Amniotic epithelial cell (primary cell): ENCODE measurements around the gene KLHL8.
A peak's percentile ranks its signal among the peaks of the same experiment; 100 is the strongest.

ENCODE experiments used
- DNase-seq: peaks from one replicate; pipeline ENCODE4 v3.0.0-alpha.2; 2010; ENCODE audit warnings: low read depth

KLHL8 gene

DNA sequence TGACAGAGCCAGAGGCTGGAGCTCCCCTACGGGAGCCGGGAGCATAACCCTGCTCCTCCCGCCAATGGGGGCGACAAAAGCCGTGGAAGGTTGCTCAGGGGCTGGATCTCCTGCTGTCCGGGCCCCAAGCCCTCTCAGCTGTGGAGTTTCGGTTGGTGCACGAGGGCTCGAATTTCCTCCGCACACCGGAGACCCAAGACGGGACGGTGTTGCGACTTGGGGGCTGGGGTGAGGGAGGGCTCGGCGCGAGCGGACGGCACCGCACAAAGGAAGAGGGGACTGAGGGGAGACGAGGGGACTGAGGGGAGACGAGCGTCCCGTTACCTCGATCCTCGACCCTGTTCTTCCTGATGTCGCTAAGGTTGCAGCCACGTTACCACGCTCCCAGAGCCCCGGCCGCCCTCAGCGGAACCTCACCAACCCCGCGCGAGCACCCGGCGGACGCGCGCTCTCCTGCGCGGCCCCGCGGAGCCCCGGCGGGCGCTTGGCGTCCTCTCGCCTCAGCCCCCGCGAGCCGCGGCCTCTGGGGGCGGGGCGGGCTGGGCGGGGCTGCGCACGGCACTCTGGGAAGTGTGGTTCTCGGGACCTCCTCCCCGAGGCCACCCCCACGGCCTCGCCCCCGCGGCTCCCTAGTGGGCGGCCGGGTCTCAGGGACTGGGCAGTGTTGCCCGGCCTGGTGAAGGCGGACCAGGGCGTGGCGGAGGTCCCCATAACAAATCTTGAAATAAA is at the start of gene KLHL8:
TSS of gene KLHL8 (minus strand) at position 525 of the 729 bp plus-strand sequence. CDS start 25,079 bp downstream, outside the sequence.
- DNase-seq, result peak; percentile 69

DNA sequence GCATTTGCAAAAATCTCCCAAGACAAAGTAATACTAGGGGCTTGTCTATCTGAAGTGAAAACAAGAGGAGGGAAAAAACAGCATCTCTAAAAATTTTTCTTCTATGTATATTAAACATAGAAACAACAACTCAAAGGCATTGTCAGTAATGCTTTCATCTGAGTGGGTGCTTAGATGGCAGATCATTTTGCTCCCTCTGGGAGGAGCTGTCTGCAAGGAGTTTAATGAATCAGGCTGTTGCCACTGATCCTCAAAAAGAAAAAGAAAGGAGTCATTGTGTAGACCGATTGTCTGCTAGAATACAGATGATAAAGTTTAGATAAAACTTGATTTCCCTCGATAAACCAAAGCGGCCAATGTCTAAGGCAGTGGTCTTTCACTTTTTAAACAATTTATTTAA is 49.7 kb upstream of the KLHL8 start:
- peak; percentile 68 for DNase-seq

DNA sequence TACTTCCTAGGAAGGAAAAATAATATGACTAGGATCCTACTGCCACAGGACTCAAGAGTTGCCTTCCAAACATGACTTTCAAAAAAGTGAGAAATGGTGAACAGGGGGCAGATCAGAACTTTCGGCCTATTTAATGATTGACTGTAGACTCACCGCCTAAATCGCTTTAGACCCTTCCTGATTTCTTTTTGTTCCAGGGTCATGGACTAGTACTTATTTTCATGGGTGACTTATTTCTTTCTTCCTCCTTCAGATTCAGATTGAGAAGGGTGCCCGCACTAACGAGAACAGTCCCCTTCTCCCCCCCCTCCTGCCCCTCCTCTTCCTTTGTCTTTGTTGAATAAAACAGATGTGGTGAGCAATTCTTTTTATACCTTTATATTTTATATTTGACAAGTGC is 48.0 kb upstream of the KLHL8 start:
- no peak for DNase-seq

DNA sequence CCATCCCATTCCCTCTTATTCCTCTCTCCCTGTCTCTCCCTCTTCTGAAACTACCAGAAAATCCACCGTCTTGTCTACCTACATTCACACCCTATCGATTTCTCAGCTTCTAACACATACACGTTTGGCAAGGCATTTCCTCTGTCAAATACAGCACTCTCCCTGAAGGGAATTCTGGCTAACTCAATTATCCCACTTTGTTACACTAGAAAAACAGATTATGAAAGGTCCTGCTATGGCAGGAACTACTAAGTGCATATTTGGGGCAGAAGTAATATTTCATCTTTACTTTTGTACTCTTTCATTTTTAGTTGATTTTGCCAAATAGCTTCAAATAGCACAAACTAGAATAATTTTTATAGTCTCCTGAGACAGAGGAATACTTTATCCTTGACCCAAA is 46.6 kb upstream of the KLHL8 start:
- DNase-seq, result no peak

DNA sequence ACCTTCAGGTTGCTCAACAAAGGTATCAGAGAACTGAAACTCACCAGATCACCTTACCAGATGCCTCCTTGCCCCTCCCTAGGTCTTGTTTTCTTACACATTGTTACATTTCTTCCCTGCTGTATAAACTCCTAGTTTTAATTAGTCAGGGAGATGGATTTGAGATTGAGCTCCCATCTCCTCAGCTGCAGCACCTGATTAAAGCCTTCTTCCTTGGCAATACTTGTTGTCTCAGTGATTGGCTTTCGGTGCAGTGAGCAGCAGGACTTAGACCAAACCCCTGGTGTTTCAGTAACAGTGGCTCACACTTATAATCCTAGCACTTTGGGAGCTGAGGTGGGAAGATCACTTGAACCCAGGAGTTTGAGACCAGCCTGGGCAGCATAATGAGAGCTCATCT is 42.5 kb upstream of the KLHL8 start:
- DNase-seq, result no peak

DNA sequence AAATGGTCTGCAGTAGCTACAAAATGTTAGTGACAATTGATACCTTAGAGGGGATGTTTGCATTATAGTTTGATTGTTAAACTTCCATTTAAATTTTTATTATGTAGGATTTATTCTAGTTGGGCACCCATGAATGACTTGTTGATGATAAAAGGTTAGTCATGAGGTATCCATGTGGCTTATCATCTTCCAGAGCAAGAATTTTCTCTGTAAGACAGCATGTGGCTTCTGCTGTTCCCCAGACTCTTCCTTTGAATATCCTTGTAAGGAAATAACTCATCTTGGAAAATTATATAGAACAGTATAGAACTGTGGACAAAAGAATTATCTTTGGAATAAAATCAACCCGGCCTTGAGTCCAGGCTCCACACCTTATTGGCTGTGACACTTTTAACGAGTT is 40.1 kb upstream of the KLHL8 start:
- DNase-seq, result peak; percentile 39

DNA sequence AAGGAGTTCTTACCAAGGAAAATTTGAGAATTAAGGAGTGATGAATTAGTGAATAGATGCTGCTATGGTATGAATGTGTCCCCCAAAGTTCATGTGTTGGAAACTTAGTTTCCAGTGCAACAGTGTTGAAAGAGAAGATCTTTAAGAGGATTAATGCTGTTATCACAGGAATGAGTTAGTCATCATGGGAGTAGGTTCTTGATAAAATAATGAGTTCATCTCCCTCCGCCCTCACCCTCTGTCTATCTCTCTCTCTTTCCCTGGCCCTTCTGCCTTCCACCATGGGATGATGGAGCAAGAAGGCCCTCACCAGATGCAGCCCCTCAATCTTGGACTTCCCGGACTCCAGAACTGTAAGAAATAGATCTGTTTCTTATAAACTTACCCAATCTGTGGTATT is 38.3 kb upstream of the KLHL8 start:
- DNase-seq, result peak; percentile 81

DNA sequence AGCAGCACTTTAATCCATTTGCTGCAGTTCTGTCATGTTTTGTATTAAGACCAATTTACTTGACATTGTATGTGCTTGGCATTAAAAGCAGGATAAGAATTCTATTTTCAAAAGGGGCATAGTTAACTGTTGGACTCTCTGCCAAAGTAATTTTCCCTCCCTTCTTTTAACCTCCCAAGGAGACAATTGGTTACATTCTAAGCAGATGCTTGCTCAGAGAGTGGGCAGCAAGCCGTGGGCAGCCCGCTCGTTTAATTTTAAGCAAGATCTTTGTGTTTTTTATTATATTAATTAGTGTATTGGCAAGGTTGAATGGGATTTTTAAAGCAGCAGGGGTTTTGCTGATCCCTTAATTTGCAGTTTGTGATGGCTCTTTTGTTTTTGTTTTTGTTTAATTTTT is 37.1 kb upstream of the KLHL8 start:
- DNase-seq, result no peak

DNA sequence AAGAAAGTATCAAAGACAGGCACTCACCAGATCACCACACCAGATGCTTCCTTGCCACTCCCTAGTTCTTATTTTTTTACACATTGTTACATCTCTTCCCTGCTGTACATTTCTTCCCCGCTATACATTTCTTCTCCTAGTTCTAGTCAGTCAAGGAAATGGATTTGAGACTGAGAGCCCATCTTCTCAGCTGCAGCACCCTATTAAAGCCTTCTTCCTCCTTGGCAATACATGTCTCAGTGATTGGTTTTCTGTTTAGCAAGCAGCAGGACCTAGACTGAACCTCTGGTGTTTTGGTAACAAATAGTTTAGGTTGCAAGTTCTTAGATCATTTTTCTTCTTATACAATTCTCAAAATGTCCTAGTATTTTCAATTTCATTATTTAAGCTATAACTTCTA is 35.3 kb upstream of the KLHL8 start:
- DNase-seq, result no peak

DNA sequence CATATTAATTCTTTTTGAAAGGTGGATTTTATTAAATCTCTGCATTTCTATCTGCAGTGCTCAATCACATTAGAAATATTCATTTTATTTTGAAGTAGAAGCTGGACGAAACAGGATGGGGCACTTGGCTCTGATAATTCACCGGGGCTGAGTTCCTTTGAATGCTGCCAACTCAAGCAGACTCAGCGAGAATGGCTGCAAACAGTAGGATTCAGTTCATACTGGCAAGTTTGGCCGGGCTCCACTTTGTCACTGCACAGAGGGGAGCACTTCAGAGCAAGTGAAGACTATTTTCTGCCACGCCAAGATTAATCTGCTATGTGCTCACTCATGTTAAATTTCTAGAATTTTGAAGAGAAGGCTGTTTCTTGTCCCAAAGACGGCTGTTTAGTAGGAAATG is 30.7 kb upstream of the KLHL8 start:
- DNase-seq, result no peak

DNA sequence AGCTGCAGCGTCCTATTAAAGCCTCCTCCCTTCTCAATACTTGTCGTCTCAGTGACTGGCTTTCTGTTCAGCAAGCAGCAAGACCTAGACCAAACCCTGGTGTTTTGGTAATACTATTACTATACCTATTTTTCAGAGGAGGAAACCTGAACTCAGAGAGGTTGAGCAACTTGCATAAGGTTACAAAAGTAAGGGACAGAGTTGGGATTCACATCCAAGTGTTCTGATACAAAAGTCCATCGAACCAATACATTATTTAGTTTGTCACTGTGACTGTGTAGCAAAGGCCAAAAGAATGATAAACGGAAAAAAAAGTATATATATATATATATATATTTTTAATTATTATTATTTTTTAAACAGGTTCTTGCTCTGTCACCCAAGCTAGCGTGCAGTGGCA is 29.9 kb upstream of the KLHL8 start:
- DNase-seq, result no peak

DNA sequence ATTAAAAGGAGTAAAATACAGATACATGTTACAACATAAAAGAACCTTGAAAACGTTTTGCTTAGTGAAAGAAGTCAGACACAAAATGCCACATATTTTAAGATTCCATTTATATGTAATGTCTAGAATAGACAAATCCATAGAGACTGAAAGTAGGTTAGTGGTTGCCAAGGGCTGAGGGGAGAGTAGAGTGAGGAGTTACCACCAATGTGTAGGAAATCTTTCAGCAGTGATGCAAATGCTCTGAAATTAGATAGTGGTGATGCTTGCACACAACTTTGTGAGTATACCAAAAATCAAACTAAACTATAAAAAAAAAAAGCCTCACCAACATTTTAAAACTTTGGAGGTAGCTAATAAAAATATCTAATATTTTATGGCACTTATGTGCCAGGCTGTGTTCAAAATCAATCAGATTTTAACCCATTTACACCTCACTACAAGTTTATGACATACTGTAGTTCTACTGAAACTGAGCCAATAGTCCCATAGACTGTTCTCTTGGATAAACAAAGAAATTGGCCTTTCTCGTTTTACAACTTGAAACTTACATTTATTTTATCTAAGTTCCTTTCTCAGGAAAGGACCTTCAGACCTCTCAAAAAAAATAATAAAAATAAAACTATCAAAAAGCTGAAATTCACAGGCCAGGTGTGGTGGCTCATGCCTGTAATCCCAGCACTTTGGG is 29.1 kb upstream of the KLHL8 start:
- no peak for DNase-seq

DNA sequence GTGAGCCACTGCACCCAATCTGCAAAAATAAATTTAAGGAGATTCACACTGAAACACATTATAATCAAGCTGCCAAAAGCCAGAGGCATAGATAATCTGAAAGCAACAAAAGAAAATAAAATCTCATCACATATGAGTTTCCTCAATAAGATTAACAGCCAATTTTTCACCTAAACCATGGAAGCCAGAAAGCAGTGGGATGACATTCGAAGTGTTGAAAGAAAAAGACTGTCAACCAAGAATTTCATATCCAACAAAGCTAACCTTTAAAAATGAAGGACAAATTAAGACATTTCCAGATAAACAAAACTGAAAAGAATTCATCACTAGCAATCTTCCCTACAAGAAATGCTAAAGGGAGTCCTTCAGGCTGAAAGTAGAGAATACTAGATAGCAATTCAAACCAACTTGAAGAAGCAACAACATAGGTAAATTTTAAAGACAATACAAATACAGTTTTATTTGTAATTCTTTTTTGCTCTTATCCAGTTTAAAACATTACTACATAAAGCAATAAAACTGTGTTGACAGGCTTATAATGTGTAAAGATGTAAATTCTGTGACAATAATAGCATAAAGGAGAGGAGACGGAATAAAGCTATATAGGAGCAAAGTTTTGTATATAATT is 23.1 kb upstream of the KLHL8 start:
- peak; percentile 26 for DNase-seq

DNA sequence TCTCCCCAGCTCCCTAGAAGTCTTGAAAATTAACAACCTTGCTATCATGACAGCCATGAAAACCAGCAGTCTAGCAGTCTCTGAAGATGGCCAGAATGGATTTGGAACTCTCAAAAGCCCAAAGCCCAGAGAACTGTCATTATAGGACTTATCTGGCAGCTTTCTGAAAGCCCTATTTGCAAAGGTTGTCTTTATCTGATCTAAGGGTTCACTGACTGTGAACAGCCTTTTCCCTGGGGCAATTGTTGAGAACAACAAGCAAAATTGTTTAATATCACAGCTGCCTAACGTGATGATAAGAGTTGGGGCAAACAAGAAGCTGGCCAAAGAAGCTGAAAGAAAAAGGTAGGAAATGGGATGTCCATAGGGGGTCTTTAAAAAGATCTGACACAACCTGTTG is 20.9 kb upstream of the KLHL8 start:
- DNase-seq, result no peak

DNA sequence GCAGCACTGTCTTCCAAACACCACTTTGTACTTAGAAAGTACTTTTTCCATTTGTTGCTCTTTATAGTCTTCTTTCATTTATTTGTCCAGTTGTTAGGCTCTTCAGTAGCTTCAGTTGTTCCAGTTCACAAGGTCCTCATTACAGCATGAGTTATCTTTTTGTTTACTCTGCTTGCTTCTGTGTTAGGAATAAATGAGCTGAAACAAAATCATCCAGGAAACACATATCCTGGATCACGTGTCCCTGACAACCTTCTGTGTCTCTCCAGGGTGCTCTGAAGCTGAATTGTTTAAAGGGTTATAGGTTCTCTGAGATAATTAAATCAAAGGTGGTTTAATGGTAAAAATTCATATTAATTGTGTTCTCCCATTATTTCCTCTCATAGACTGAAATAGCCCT is 19.9 kb upstream of the KLHL8 start:
- DNase-seq, result peak; percentile 26

DNA sequence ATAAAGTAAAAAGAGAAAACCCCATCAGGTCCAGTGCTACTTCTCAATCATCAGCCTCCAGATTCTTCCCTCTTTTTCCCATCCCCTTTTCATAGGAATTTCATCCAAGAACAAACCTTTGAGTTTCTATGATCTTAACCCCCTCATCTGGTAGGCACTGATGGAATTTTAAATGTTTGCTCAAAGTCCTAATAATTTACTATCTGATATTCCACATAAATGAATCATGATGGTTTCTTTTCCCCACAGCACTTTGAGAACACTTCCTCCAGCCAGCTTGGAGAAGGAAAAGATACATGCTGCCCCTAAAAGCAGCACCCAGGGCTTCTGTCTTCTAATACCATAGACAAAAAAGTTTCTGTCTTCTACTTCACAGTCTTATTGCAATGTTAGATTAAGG is 19.4 kb upstream of the KLHL8 start:
- no peak for DNase-seq

DNA sequence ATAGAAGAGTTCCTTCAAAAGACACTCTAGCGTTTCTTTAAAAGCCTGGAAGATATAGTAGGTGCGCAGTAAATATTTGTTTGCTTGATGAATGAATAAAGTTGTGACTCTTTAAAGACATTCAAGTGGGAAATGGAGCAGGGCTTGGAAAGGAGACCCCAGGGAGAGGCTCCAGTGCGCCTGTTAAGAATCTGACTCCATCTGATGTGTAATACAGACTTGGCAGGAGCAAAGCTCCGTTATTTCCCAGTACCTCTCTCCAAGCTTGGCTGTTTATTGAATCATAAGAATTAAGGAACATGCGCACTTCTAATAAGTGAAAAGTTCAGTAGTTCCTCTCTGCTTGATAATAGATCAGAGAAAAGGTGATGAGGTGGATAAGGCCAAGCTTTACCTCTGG is 18.8 kb upstream of the KLHL8 start:
- no peak for DNase-seq

DNA sequence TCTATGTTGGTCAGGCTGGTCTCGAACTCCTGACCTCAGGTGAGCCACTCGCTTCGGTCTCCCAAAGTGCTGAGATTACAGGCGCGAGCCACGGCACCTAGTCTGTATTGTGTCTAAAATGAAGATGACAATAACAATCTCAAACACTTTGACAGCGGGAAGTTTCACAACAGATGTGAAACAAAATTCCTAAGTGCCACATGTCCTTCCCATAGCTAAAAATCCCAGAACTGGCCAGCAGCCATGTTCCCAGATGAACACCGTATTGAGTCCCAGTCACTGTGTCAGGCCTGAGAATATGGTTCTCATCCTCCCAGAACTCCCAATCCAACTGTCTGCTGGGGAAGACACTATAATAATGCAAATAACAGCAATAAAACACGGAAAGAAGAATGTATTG is 16.4 kb upstream of the KLHL8 start:
- DNase-seq, result no peak

DNA sequence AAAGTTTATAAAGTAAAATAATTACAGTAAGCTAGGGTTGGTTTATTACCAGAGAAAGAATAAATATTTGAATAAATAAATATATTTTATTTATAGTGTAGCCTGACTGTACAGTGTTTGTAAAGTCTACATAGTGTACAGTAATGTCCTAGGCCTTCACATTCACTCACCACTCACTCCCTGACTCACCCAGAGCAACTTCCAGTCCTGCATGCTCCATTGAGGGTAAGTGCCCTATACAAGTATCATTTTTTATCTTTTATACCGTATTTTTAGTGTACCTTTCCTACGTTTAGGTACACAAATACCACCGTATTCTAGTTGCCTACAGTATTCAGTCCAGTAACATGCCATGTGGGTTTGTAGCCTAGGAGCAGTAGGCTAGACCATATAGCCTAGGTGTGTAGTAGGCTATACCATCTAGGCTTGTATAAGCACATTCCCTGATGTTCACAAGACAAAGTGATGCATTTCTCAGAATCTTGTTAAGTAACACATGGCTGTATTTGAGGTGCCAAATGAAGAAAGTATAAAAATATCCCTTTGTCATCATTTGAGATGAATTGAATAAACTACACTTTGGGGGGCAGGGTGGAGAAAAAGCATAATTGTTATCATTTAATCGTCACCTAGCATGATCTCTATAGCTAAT is 14.7 kb upstream of the KLHL8 start:
- DNase-seq, result peak; percentile 33

DNA sequence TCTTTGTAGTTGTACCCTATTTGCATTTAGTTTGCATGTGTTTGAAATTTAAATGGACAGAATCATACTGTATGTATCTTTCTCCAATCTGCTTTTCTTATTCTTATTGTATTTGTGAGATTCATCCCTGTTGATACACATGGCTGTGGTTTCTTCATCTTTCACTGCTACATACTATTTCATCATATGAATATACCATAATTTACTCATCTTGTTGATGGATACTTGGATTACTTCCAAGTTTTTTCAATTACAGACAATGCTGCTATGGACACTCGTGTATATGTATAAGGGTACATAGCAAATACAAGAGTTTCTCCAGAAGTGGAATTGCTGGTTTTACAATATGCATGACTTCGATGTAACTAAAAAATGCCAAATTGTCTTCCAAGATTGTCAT is 11.8 kb upstream of the KLHL8 start:
- peak; percentile 28 for DNase-seq

DNA sequence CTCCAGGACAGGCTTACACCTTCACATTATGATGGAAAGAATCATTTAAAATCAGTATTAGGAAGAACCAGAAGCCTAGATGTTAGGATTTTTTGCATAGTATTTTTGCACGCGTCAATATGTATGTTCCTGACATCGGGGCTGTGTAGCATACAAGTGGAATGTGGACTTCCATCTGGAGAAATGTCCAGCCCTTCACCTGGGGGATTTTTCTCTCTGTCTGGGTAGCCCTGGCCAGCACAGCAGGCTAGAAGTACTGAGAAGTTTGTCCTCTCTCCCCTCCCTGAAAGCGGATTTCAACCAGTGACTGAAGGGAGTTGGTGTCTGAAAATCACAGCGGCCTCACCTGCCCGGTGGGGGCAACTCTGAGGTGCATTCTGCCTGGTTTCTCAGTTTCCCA is 10.4 kb upstream of the KLHL8 start:
- DNase-seq, result no peak

DNA sequence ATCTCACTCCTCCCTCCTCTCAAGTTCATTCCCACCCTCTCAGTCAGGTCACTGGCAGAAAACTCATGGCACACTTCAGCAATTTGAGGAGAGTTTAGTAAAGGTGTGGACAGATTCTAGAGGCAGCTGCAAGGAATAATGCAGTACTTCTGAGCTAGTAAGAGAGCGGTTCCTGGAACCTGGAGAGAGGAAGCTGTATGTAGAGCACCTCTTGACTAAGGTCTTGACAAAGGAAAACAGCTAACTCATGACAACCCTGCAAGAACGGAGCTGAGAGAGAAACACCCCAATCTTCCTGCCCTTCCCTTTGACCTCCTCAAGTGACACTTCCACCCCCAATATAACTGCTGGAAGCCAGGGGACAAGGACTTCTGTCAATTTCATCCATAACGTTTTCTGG is 9.6 kb upstream of the KLHL8 start:
- no peak for DNase-seq

DNA sequence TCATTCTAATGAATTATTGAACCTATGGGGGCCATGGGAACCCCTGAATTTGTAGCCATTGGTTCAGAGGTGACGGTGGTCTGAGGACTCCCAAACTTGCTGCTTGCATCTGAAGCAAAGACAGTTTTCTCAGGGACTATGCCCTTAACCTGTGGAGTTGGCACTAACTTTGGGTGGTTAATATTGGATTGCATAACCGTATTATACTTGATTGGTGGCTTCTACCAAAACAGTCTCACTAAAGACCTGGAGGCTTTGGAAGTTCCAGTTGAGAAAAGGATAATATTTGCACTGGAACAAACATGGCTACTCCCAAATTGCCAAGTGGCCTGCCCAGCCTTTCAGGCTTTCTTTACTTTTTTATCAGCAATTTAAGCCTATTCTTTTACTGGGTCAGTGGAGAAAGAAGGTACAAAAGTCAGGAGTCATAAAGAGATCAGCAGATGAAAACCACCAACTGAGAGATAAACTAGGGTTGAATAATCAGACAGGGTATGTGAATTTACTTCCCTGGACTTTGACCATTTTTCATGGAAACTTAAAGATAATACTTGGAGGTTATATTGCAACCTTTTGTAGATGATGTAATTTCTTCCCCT is 7.9 kb upstream of the KLHL8 start:
- peak; percentile 64 for DNase-seq
